HG03139 (cell line): ENCODE measurements around the gene KBTBD12.

Experiments
- ATAC-seq: cut with Tn5 transposase; IDR thresholded peaks from one replicate; pipeline ENCODE4 v1.9.1; 2021; ENCODE audit not compliant: unreplicated experiment

The KBTBD12 gene

GRCh38 chr3:128011140-128011539 is 96.1 kb downstream of the KBTBD12 start:
- no peak for ATAC-seq

GRCh38 chr3:128012050-128012449 is 97.0 kb downstream of the KBTBD12 start:
- ATAC-seq = no peak

GRCh38 chr3:128014548-128014947 is 99.5 kb downstream of the KBTBD12 start:
- no peak for ATAC-seq

GRCh38 chr3:128016502-128016901 is 101.5 kb downstream of the KBTBD12 start:
- ATAC-seq = no peak

- ATAC-seq = no peak
Observed at GRCh38 chr3:128021768-128022372, 106.8 kb downstream of the KBTBD12 start.

GRCh38 chr3:128033102-128033501 is 118.1 kb downstream of the KBTBD12 start:
- ATAC-seq = no peak

GRCh38 chr3:128036119-128036518 is 121.1 kb downstream of the KBTBD12 start:
- no peak for ATAC-seq
